Endothelial cell of umbilical vein (primary cell): Measurements from ENCODE around the gene TTLL12. TPM values are rescaled to one million over a fixed set of nuclear protein-coding genes. Genes with fewer than 3 reads are reported as not detected.

ENCODE experiments used
- BruUV-seq: library from RNA; stranded (reverse); fragments of 400-500 nt; replicated peaks from 2 replicates; lab custom pipeline; 2021; lab: Mats Ljungman, UMichigan
- CTCF ChIA-PET: fragments of 300-600, 350-600 bp; sonication (Branson Sonifier 250); formaldehyde crosslinking; loops from one replicate; lab custom pipeline; 2021; ENCODE audit warnings: antibody characterized with exemption, inconsistent platforms; lab: Charles Lee
- POLR2A ChIA-PET: fragments of 300-600, 350-600 bp; sonication (Branson Sonifier 250); formaldehyde crosslinking; loops from one replicate; lab custom pipeline; 2021; ENCODE audit warnings: antibody characterized with exemption, inconsistent platforms; lab: Charles Lee
- DNase-seq: peaks from one replicate; pipeline ENCODE4 v3.0.0-alpha.2; 2011; ENCODE audit warnings: low read depth, low spot score
- FAIRE-seq: peaks from 2 replicates; lab custom pipeline; 2011; peaks lifted over from hg19 to GRCh38; lab: Jason Lieb, UNC
- H2AFZ ChIP-seq: 2 replicates; pipeline ENCODE4 v1.6.0; 2012; ENCODE audit warnings: low read depth, low read length, control low read depth, inconsistent platforms
- H3K27ac ChIP-seq: 2 replicates; pipeline ENCODE4 v1.5.1; 2011; ENCODE audit warnings: low read depth, mild to moderate bottlenecking, control low read depth, low read length, moderate library complexity; ENCODE audit not compliant: insufficient read depth
- H3K27me3 ChIP-seq, 2 experiments: 2 replicates each; pipeline versions ENCODE4 v1.6.0 to v1.6.1; 2011; ENCODE audit warnings: low read length in 2 of 2, mixed read lengths in 1 of 2; ENCODE audit not compliant: control insufficient read depth in 2 of 2, insufficient read depth in 2 of 2
- H3K36me3 ChIP-seq, 2 experiments: 2 replicates in 1 of 2; 3 replicates in 1 of 2; pipeline ENCODE4 v1.5.1; 2011; ENCODE audit warnings: low read length in 2 of 2, mild to moderate bottlenecking in 1 of 2, moderate library complexity in 1 of 2; ENCODE audit not compliant: control insufficient read depth in 2 of 2, insufficient read depth in 2 of 2; ENCODE audit errors: extremely low read depth in 1 of 2
- H3K4me1 ChIP-seq: 3 replicates; pipeline ENCODE4 v1.5.1; 2011; ENCODE audit warnings: mild to moderate bottlenecking, low read length; ENCODE audit not compliant: control insufficient read depth, insufficient read depth; ENCODE audit errors: extremely low read depth
- H3K4me2 ChIP-seq: 2 replicates; pipeline ENCODE4 v1.6.1; 2011; ENCODE audit warnings: low read length, control low read depth, mixed read lengths; ENCODE audit not compliant: insufficient read depth
- H3K4me3 ChIP-seq, 3 experiments: fragments of 200-600 bp in 1 of 3; sonication (generic), shearing (Covaris generic) in 1 of 3; replicated peaks in 1 of 3; 2 replicates each; pipeline ENCODE4 v1.5.1; 2011 to 2016; ENCODE audit warnings: control low read depth in 3 of 3, low read length in 3 of 3, mild to moderate bottlenecking in 2 of 3, inconsistent platforms in 1 of 3, low read depth in 1 of 3, moderate library complexity in 1 of 3; ENCODE audit not compliant: insufficient read depth in 1 of 3
- H3K79me2 ChIP-seq: 2 replicates; pipeline ENCODE4 v1.6.0; 2012; ENCODE audit warnings: low read length, inconsistent platforms; ENCODE audit not compliant: control insufficient read depth, insufficient read depth
- H3K9ac ChIP-seq: replicated peaks from 2 replicates; pipeline ENCODE3; 2011; ENCODE audit warnings: low read length, control low read depth; ENCODE audit not compliant: insufficient read depth; ENCODE audit errors: extremely low read depth
- H3K9me1 ChIP-seq: replicated peaks from 3 replicates; pipeline ENCODE4 v1.6.0; 2011; ENCODE audit warnings: mild to moderate bottlenecking, low read length; ENCODE audit not compliant: control insufficient read depth, insufficient read depth; ENCODE audit errors: extremely low read depth
- H3K9me3 ChIP-seq: replicated peaks from 2 replicates; pipeline ENCODE4 v1.5.1; 2012; ENCODE audit warnings: low read length, inconsistent platforms; ENCODE audit not compliant: control insufficient read depth, insufficient read depth
- H4K20me1 ChIP-seq: replicated peaks from 2 replicates; pipeline ENCODE3; 2011; ENCODE audit warnings: mild to moderate bottlenecking, low read length; ENCODE audit not compliant: control insufficient read depth, insufficient read depth; ENCODE audit errors: extremely low read depth
- CTCF ChIP-seq, 2 donors: IDR thresholded peaks; 1 replicate in 1 of 2; 2 replicates in 1 of 2; pipeline ENCODE4 v1.5.1; 2011; ENCODE audit warnings: low read length in 2 of 2, mild to moderate bottlenecking in 2 of 2, moderate library complexity in 2 of 2, control low read depth in 1 of 2, inconsistent platforms in 1 of 2, low read depth in 1 of 2; ENCODE audit not compliant: insufficient read depth in 1 of 2; ENCODE audit errors: extremely low read depth in 1 of 2
- EZH2 ChIP-seq: IDR thresholded peaks from 2 replicates; pipeline ENCODE4 v1.6.1; 2012; ENCODE audit warnings: borderline replicate concordance, low read depth, mild to moderate bottlenecking, moderate library complexity, low read length, inconsistent platforms; ENCODE audit not compliant: severe bottlenecking
- FOS ChIP-seq: IDR thresholded peaks from 2 replicates; pipeline ENCODE4 v1.6.1; 2011; ENCODE audit warnings: mild to moderate bottlenecking, low read length, moderate library complexity, borderline replicate concordance; ENCODE audit not compliant: insufficient read depth
- GATA2 ChIP-seq: IDR thresholded peaks from 2 replicates; pipeline ENCODE4 v1.7.0; 2011; ENCODE audit warnings: low read depth, mild to moderate bottlenecking, moderate library complexity, mixed read lengths, low read length; ENCODE audit not compliant: insufficient read length, insufficient read depth
- JUN ChIP-seq: IDR thresholded peaks from 2 replicates; pipeline ENCODE4 v1.6.1; 2011; ENCODE audit warnings: borderline replicate concordance, low read depth; ENCODE audit not compliant: insufficient read length, insufficient read depth
- MYC ChIP-seq: IDR thresholded peaks from one replicate; pipeline ENCODE4 v1.6.1; 2011; ENCODE audit warnings: mild to moderate bottlenecking, low read depth, low read length
- POLR2A ChIP-seq: IDR thresholded peaks from 2 replicates; pipeline ENCODE4 v1.6.1; 2012; ENCODE audit warnings: low read depth, mild to moderate bottlenecking, control low read depth, low read length
- POLR2AphosphoS5 ChIP-seq: IDR thresholded peaks from 2 replicates; pipeline ENCODE4 v1.6.1; 2012; ENCODE audit warnings: low read depth, mild to moderate bottlenecking, control low read depth, low read length, moderate library complexity; ENCODE audit not compliant: insufficient read depth
- dilution Hi-C: fragments of 300-500 bp; cut with MboI; formaldehyde crosslinking; loops from one replicate; pipeline ENCODE4 v1.15.0; 2019; ENCODE audit warnings: low sequenced_read_pairs; ENCODE audit not compliant: extremely low pct_ligation_motif_present
- intact Hi-C: fragments of 100-400 bp; cut with micrococcal nuclease; formaldehyde crosslinking; loops from one replicate; pipeline ENCODE4 v1.10.0; 2022
- polyA plus RNA-seq, 4 experiments: library from polyadenylated mRNA; depleted of rRNA in 3 of 4; stranded (reverse) in 3 of 4; unstranded in 1 of 4; fragments of >200 nt; gene quantifications; 2 replicates each; pipeline versions ENCODE4 v1.2.1 to v1.2.3, GENCODE V29; 2011 to 2012; ENCODE audit warnings: missing spikeins in 1 of 4
- total RNA-seq: library from RNA; stranded (reverse); gene quantifications from 2 replicates; pipeline ENCODE4 v1.2.3, GENCODE V29; 2021
- TF ChIP-seq, protein P1 (sequence below): IDR thresholded peaks from 2 replicates; pipeline ENCODE4 v1.6.1; 2011; ENCODE audit not compliant: insufficient read depth, insufficient read length

TTLL12 gene
- total and polyA plus RNA-seq, 2 donors (not counting 3 experiments of a cell fraction or from before 2014, with no cell fraction given): 26.2 to 36.5 TPM

GRCh38 chr22:43133401-43133800, 53.5 kb downstream of the TTLL12 start:
- no peak overlapping the region for H3K4me2 ChIP-seq
- H2AFZ ChIP-seq: no peak overlapping the region
- H3K4me1 ChIP-seq: no peaks in the 10 kb centered on the region
- TF ChIP-seq FOS (no peak), POLR2AphosphoS5 (no peak), MYC (no peak)
- POLR2A ChIA-PET: no interaction called here
- no peak overlapping the region for H3K4me3 ChIP-seq
- FAIRE-seq: no peak
- no peaks in the 10 kb centered on the region for H3K9me3 ChIP-seq
- intact Hi-C loops: no loop called here
- H3K27ac ChIP-seq: no peak overlapping the region
- BruUV-seq: no TSS peak
- no peaks in the 10 kb centered on the region for H3K9me1 ChIP-seq
- H3K27me3 ChIP-seq: no peaks in the 10 kb centered on the region
- no peak overlapping the region for H3K9ac ChIP-seq
- dilution Hi-C loops: no loop called here
- no peaks in the 10 kb centered on the region for H4K20me1 ChIP-seq
- CTCF ChIA-PET: no interaction called here
- DNase-seq: no peak
- H3K79me2 ChIP-seq: no peaks in the 10 kb centered on the region
- H3K36me3 ChIP-seq: peaks cover 0 to 23% of the 10 kb centered on the region in 2 experiments

DNA sequence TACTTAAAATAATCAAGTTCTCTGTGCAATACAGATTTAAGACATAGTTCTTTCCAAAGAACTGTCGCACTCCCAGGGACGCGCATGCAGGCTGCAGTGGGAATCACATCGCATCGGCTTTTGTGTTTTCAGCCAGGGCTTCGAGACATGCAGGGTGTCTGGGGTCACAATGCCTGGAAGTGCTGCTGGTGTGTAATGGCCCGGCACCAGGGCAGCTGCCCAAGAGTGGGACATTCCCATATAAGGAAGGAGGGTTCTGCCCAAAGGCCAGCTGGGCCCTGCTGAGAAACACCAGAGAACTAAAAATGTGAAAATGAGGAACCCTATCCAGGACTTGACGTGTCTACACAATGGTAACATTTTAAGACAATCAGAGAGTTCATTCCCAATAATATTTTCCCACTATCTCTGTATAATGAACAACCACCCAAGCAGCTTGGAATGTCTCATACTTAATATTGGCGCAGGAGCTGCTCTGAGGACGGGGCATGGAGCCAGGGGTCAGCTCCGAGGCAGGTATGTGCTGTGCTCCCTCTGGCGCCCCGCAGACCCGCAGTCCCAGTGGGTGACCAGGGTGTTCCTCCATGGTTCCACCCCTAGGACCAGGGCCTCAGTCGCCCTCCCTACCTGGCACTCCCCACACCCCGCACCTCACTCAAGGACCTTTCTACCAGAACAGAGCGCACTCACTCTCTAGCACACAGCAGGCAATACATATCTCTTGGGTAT, 55.0 kb downstream of the TTLL12 start:
- Histone ChIP-seq H3K4me1 (peaks cover 3% of the 10 kb centered on the region), H3K9ac (no peak overlapping the region), H4K20me1 (no peaks in the 10 kb centered on the region), H3K4me2 (no peak overlapping the region), H3K27ac (no peak overlapping the region), H3K36me3 (peaks cover 0 to 19% of the 10 kb centered on the region in 2 experiments), H3K9me3 (no peaks in the 10 kb centered on the region), H2AFZ (no peak overlapping the region), H3K27me3 (no peaks in the 10 kb centered on the region), H3K4me3 (no peak overlapping the region), H3K9me1 (no peaks in the 10 kb centered on the region), H3K79me2 (no peaks in the 10 kb centered on the region)
- intact Hi-C loops (no loop called here), dilution Hi-C loops (no loop called here)
- FAIRE-seq (no peak), DNase-seq (peak; percentile 23)
- CTCF ChIA-PET: no interaction called here
- BruUV-seq: no TSS peak
- TF ChIP-seq FOS (no peak), EZH2 (no peak), JUN (no peak), MYC (no peak), POLR2A (no peak), GATA2 (no peak), POLR2AphosphoS5 (no peak), CTCF (IDR thresholded peaks at IDR 0.05; ENCODE audit: extremely low read depth in 1 of 2, insufficient read depth in 1 of 2, low read depth in 1 of 2, low read length in 2 of 2) (no peak)
- TF ChIP-seq, protein P1, sequence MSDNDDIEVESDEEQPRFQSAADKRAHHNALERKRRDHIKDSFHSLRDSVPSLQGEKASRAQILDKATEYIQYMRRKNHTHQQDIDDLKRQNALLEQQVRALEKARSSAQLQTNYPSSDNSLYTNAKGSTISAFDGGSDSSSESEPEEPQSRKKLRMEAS: no peak
- POLR2A ChIA-PET: no interaction called here
